Measurements from ENCODE around the gene HSFX3.
"Not testable (repeated sequence)": the region's sequence is repeated elsewhere in the genome, so short reads cannot be mapped to it uniquely, and the experiment has no call there.

Gene HSFX3

DNA sequence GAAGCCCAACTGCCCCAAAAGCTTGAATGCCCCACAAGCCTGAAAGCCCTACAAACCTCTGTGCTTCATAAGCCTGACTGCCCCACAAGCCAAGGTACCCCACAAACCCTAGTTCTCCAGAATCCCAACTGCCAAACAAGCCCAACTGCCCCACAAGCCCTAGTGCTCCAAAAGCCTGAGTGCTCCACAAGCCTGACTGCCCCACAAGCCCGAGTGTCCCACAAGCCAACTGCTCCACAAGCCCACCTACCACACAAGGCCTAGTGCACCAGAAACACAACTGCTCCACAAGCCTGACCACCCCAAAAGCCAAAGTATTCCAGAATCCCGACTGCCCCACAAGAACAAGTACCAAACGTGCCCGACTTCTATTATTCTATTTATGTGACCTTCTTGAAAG is 13.6 kb upstream of the HSFX3 start:
- Histone ChIP-seq H3K36me3 (replicated peaks) (no peaks in the 10 kb centered on the region), H3K27me3 (replicated peaks) (no peaks in the 10 kb centered on the region), H3K4me3 (ENCODE audit: low read depth, low read length) (no peak overlapping the region), H3K27ac (no peak overlapping the region)
- TF ChIP-seq, protein P1, sequence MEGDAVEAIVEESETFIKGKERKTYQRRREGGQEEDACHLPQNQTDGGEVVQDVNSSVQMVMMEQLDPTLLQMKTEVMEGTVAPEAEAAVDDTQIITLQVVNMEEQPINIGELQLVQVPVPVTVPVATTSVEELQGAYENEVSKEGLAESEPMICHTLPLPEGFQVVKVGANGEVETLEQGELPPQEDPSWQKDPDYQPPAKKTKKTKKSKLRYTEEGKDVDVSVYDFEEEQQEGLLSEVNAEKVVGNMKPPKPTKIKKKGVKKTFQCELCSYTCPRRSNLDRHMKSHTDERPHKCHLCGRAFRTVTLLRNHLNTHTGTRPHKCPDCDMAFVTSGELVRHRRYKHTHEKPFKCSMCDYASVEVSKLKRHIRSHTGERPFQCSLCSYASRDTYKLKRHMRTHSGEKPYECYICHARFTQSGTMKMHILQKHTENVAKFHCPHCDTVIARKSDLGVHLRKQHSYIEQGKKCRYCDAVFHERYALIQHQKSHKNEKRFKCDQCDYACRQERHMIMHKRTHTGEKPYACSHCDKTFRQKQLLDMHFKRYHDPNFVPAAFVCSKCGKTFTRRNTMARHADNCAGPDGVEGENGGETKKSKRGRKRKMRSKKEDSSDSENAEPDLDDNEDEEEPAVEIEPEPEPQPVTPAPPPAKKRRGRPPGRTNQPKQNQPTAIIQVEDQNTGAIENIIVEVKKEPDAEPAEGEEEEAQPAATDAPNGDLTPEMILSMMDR (IDR thresholded peaks at IDR 0.05; ENCODE audit: low read depth, low read length, missing control alignments), result no peak
- no peak for DNase-seq
- in situ Hi-C loops (cut with HindIII; ENCODE audit: low pct_ligation_motif_present, low sequenced_read_pairs), result no loop called here

DNA sequence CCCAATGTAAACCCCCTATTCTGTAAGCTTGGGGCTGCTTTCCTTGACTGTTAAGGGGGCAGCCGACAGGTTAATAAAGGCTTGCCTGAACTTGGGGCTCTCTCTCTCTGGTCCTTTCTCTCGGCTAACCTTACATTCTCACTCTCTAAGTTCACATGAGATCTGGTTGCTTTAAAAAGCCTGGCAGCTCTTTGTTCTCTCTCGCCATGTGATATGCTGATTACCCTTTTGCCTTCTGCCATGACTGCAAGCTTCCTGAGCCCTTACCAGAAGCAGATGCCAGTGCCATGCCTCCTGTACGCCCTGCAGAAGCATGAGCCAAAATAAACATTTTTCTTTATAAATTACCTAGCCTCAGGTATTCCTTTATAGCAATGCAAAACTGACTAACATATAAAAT is 5.5 kb upstream of the HSFX3 start:
- H3K36me3 ChIP-seq (replicated peaks); DNase-seq; H3K4me3 ChIP-seq (ENCODE audit: low read depth, low read length); H3K27ac ChIP-seq; H3K27me3 ChIP-seq (replicated peaks); in situ Hi-C loops (cut with HindIII; ENCODE audit: low pct_ligation_motif_present, low sequenced_read_pairs): not testable (repeated sequence)

DNA sequence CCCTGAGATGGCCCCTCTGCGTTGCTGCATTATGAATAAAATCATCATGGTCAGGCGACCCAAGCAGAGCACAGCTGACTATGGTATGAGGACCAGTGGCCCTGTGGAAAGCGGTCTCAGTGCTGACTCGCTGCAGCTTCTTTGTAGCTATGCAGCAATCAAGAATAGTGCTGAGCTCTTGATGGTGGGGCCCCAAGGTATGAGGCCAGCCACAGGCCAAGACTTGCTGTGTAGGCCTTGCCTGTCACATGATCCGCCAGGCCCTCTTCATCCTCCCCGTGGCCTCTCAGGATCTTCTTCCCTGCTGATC is 2.2 kb upstream of the HSFX3 start:
- H3K27me3 ChIP-seq (replicated peaks); H3K36me3 ChIP-seq (replicated peaks); in situ Hi-C loops (cut with HindIII; ENCODE audit: low pct_ligation_motif_present, low sequenced_read_pairs); DNase-seq; H3K4me3 ChIP-seq (ENCODE audit: low read depth, low read length); H3K27ac ChIP-seq: not testable (repeated sequence)

DNA sequence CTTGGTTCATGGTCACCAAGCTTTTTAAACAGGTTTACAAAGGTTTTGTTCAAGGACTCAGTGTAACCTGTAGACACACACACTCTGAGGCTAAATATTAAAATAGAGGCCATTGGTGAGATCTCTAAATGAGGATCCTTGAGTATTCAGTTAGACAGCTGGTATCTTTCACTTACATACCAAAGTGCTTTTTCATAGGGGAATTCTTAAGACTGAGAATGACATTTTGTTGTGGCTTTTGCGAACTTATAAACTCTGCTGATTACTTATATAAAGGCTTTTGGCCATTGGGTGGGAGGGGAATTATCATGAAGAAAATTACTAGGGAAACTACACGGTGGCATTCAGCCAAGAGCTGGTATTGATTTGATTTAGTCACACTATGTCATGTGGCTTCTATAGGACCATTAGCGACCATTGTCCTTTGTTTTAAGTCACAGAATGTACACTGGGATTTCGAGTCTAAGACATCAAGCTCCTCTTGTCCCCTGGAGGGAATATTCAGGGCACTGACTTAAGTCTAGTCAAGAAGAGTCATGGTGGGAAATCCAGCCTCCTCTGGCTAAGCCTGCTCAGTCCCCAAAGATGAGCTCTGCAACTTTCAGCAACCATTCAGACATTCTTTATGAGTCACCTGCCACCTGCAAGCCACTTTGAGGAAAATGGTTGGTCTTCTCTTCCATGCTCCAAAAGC is 1.7 kb upstream of the HSFX3 start:
- H3K27ac ChIP-seq; H3K36me3 ChIP-seq (replicated peaks); in situ Hi-C loops (cut with HindIII; ENCODE audit: low pct_ligation_motif_present, low sequenced_read_pairs); H3K27me3 ChIP-seq (replicated peaks); DNase-seq; H3K4me3 ChIP-seq (ENCODE audit: low read depth, low read length): not testable (repeated sequence)

DNA sequence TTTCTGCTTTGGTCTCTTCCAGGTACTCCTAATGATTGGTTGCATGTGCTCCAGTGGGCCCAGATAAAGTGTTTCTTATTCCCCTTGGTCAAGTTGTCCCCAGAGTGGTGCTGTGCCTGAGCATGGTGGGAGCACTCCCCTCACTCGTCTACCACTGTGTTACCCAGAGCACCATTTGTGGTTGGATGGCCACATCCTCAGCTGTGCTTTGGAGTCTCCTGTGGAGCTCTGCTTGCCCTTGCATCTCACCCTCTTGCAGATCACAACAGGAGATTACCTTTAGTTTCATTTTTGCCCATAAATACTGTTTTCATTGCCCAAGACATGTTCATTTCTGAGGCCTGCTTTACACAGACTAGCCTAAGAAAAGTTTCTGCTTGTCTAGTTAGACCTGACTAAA is 730 bp upstream of the HSFX3 start:
- DNase-seq, result not testable (repeated sequence)

DNA sequence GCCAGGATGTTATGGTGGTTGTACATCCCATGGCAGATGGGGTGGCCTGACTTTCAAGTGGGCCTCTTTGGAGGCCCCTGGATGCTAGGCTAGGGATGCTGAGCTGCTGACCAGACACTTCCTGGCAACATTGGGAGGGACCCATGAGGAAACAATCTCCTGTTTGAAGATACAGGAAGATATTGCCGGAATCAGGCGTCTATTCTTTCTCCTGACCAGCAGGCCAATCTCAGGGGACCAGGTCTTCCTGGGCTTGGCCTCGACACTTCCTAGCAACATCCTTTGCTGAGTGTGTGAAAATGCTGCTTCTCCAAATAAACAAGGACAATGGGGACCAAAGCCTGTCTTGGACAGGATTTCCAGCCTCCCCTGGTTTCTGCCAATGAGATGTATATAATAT is 1.9 kb downstream of the HSFX3 start:
- H3K36me3 ChIP-seq (replicated peaks); H3K27me3 ChIP-seq (replicated peaks); in situ Hi-C loops (cut with HindIII; ENCODE audit: low pct_ligation_motif_present, low sequenced_read_pairs); DNase-seq; H3K4me3 ChIP-seq (ENCODE audit: low read depth, low read length); H3K27ac ChIP-seq: not testable (repeated sequence)

More for the DNA sequence above, 730 bp upstream of the HSFX3 start:
- H3K36me3 ChIP-seq (replicated peaks); in situ Hi-C loops (cut with HindIII; ENCODE audit: low pct_ligation_motif_present, low sequenced_read_pairs); H3K27ac ChIP-seq; H3K4me3 ChIP-seq (ENCODE audit: low read depth, low read length); H3K27me3 ChIP-seq (replicated peaks): not testable (repeated sequence)

DNA sequence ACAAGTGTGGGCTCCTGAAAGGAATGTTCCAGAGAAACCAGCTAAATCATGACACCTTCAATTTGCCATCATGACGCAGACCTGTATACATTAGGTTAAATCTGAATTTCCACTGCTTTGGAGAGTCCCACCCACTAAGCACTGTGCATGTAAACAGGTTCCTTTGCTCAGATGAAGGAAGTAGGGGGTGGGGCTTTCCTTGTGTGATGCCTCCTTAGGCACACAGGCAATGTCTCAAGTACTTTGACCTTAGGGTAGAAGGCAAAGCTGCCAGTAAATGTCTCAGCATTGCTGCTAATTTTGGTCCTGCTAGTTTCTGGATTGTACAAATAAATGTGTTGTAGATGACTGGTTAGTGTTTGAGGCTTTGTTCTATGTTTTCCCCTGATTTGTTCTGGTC is 2.8 kb downstream of the HSFX3 start:
- H3K27me3 ChIP-seq (replicated peaks); H3K36me3 ChIP-seq (replicated peaks); H3K27ac ChIP-seq; DNase-seq; H3K4me3 ChIP-seq (ENCODE audit: low read depth, low read length); in situ Hi-C loops (cut with HindIII; ENCODE audit: low pct_ligation_motif_present, low sequenced_read_pairs): not testable (repeated sequence)

DNA sequence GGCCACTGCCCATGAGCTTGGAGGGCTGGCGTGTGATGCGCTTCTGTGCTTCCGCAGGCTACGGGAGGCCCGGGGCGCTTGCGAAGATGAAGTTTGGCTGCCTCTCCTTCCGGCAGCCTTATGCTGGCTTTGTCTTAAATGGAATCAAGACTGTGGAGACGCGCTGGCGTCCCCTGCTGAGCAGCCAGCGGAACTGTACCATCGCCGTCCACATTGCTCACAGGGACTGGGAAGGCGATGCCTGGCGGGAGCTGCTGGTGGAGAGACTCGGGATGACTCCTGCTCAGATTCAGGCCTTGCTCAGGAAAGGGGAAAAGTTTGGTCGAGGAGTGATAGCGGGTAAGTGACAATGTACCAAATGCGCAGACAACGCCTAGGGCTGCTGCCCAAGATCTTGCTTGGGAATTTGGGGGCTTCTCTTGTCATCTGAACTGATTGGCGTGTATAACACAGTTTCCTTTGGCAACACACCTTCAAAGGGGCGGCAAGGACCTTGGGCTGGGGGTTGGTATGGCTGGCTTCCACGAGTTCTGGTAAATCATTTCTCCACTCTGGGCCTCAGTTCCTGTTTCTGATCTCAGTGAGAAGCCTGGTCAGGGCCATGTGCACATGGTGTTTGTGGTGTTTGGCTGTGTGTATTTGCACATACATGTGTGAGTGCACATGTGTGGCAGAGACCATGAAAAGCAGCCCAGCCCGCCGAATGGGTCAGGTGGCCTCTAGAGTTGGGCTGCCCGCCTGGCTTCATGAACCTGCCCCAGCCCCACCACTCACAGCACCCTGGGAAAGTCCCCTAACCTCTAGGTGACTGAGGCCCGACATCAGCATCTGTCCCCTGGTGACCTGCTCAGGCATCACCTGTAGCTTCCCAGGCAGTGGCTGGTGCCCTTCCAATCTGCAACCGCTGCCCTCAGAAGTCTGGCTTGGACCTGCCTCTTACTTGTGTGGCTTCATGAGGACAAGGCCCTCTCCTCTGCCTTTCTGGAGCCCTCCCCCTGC is 3.9 kb downstream of the HSFX3 start:
- H3K27ac ChIP-seq; in situ Hi-C loops (cut with HindIII; ENCODE audit: low pct_ligation_motif_present, low sequenced_read_pairs); H3K4me3 ChIP-seq (ENCODE audit: low read depth, low read length); H3K36me3 ChIP-seq (replicated peaks); H3K27me3 ChIP-seq (replicated peaks): not testable (repeated sequence)
- peak; percentile 19 for DNase-seq
- TF ChIP-seq, protein P1 (IDR thresholded peaks at IDR 0.05; ENCODE audit: low read depth, low read length, missing control alignments), result peak; percentile 26
